ENCODE results near the gene MRPS35.

The MRPS35 gene

DNA sequence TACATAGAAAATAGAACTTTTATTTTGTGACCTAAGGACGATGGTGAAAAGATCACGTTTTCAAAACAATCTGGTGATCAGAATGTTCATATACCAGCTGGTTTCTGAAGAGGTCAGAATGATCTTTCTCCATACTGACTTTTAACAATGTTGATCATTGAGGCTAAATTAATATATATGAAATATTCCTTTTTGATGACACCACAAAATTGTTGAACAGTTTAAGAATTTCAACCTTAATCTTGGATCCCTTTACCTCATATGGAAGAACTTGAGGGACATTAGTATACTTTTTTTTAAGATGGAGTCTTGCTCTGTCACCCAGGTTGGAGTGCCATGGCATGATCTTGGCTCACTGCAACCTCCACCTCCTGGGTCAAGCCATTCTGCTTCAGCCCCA lies 17.2 kb upstream of the MRPS35 start:
- no peaks in the 10 kb centered on the region for H3K4me1 Mint-ChIP-seq
- CTCF ChIA-PET = interaction anchor here (0.6 kb wide), 1 partner anchor 386 kb away, joined by 3 read pairs; no protein-coding TSS in a partner anchor
- no peaks in the 10 kb centered on the region for H3K9me3 Mint-ChIP-seq
- H3K4me3 Mint-ChIP-seq = no peak overlapping the region
- DNase-seq = no peak
- no peak overlapping the region for H3K27ac Mint-ChIP-seq
- peaks cover 1% of the 10 kb centered on the region for H3K36me3 Mint-ChIP-seq
- H3K27me3 Mint-ChIP-seq = no peaks in the 10 kb centered on the region

DNA sequence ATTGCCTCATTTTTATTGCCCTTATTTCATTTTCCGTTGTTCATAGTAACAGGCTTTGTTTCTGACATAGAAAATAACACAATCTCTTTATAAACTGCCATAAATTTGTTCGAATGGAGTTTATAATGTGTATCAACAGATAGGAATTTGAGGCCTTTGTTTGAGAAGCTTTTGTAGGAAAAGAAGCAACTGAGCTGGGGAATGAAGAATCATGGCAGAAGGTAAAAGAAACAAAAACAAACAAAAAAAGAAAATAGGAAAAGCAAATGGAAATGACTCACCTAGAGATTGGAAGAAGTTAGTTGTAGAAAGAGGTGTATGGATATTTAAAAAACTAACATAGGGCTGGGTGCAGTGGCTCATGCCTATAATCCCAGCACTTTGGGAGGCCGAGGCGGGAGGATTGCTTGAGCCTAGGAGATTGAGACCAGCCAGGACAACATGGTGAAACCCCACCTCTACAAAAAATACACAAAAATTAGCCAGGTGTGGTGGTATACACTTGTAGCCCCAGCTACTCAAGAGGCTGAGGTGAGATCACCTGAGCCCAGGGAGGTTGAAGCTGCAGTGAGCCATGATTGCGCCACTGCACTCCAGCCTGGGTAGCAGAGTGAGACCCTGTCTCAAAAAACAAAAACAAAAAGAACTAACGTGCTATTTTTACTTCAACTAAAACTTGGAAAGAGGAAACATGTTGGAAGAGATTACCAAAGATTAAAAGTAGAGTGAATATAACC lies 14.9 kb upstream of the MRPS35 start:
- H3K27me3 Mint-ChIP-seq = peaks cover 4% of the 10 kb centered on the region
- H3K9me3 Mint-ChIP-seq = no peaks in the 10 kb centered on the region
- no peak overlapping the region for H3K4me3 Mint-ChIP-seq
- CTCF ChIA-PET = interaction anchor here (1.1 kb wide), 1 partner anchor 699 kb away, joined by 3 read pairs; no protein-coding TSS in a partner anchor
- H3K36me3 Mint-ChIP-seq = no peaks in the 10 kb centered on the region
- H3K4me1 Mint-ChIP-seq = no peaks in the 10 kb centered on the region
- no peak for DNase-seq
- H3K27ac Mint-ChIP-seq = no peak overlapping the region

DNA sequence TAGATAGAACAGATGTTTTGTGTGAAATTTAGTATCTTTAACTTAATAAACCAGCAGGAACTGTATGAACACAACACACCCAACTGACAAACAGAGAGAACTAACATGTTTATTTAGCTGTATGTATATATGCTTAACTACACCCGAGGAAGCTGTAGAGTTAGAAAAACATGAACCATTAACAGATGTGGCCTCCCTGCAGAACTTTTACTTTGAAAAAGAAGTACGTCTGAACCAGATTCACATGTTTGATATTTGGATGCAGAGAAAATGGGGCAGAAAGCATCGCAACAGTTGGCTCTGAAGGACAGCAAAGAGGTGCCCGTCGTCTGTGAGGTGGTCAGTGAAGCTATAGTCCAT lies 14.4 kb upstream of the MRPS35 start, which contains the start of gene REP15:
TSS of gene REP15 (plus strand) at position 155 of the 360 bp plus-strand sequence. CDS start at position 271, 116 bp downstream.
- CTCF ChIA-PET = interaction anchor here (1.1 kb wide), 1 partner anchor 699 kb away, joined by 3 read pairs; no protein-coding TSS in a partner anchor
- Mint-ChIP-seq H3K9me3 (no peaks in the 10 kb centered on the region), H3K4me3 (no peak within 1 kb of the TSS), H3K27me3 (peaks cover 6% of the 10 kb centered on the region), H3K4me1 (no peaks in the 10 kb centered on the region), H3K36me3 (no peaks in the 10 kb centered on the region), H3K27ac (no peak within 1 kb of the TSS)
- DNase-seq = no peak

DNA sequence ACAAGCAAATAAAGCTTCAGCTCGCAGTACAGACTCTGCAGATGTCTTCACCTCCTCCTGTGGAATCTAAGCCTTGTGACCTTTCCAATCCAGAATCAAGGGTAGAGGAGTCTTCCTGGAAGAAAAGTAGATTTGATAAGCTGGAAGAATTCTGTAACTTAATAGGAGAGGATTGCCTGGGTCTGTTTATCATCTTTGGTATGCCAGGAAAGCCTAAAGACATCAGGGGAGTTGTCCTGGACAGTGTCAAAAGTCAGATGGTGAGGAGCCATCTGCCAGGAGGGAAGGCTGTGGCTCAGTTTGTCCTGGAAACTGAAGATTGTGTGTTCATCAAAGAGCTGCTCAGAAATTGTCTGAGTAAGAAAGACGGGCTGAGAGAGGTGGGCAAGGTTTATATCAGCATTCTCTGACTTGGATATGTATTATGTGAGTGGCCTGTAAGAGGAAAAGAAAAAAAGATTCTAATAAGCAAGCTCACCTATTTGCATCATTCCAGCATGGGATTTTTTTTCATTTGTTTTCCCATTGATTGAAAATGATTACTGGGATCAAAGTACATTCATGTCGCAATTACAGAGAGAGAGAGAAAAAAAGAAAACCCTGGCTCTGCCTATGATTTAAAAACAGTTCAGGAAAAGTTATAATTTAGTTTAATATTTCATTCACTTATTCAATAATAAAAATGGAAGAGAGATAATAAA lies 13.6 kb upstream of the MRPS35 start:
- H3K27ac Mint-ChIP-seq = no peak overlapping the region
- H3K4me1 Mint-ChIP-seq = no peaks in the 10 kb centered on the region
- no peak overlapping the region for H3K4me3 Mint-ChIP-seq
- CTCF ChIA-PET = interaction anchor here (1.1 kb wide), 1 partner anchor 700 kb away, joined by 3 read pairs; no protein-coding TSS in a partner anchor
- H3K9me3 Mint-ChIP-seq = no peaks in the 10 kb centered on the region
- peaks cover 8% of the 10 kb centered on the region for H3K27me3 Mint-ChIP-seq
- no peak for DNase-seq
- no peaks in the 10 kb centered on the region for H3K36me3 Mint-ChIP-seq

DNA sequence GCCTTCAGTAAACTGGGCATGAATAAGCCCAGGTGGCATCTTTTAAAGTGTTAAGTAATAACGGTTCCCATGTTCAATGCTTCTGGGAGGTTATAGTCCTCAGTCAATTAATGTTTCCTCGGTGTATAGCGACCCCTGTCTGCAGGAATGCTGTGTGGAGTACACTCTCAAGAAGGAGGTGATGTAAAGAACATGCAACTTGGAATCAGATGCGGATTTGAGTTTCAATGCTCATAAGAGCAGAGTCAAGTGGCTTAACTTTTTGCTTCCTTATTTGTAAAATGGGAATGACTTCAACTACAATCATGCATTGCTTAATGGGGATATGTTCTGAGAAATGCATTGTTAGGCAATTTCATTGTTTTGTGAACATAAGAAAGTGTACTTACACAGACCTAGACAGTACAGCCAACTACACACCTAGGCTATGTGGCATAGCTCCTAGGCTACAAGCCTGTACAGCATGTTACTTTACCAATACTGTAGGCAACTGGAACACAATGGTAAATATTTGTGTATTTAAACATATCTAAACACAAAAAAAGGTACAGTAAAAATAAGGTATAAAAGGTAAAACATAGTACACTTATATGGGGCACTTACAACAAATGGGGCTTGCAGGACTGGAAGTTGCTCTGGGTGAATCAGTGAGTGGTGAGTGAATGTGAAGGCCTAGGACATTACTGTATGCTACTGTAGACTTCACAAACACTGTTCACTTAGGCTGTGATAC lies 6.7 kb upstream of the MRPS35 start:
- CTCF ChIA-PET = interaction anchor here (0.7 to 1.5 kb wide), 6 partner anchors 13 to 408 kb away, joined by 3 read pairs; no protein-coding TSS in a partner anchor
- no peaks in the 10 kb centered on the region for H3K9me3 Mint-ChIP-seq
- H3K4me1 Mint-ChIP-seq = peaks cover under 1% of the 10 kb centered on the region
- H3K4me3 Mint-ChIP-seq = no peak overlapping the region
- H3K36me3 Mint-ChIP-seq = no peaks in the 10 kb centered on the region
- peak; percentile 84 for DNase-seq
- H3K27me3 Mint-ChIP-seq = peaks cover 41% of the 10 kb centered on the region
- H3K27ac Mint-ChIP-seq = no peak overlapping the region

DNA sequence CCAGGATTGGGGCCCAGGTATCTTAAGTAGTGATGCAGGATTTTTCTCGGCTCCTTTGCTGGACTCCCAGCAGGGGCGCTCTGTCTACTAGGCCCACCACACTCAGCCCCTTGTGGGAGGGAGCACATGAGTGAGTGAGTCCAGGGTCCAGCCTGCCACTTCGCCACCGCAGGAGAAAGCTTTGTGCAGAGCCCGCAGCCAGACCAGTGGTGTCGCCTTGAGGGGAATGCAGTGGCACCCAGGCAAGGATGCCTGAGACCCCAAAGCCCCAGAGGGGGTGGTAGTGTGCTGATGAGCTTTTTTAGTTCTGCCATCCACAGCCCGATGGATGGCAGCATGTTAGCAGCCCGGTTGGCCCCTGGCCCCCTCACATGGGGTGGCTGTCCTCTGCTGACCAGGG lies 5.4 kb upstream of the MRPS35 start:
- Mint-ChIP-seq H3K4me3 (no peak overlapping the region), H3K27me3 (peaks cover 37% of the 10 kb centered on the region), H3K27ac (no peak overlapping the region), H3K4me1 (peaks cover 7% of the 10 kb centered on the region), H3K9me3 (no peaks in the 10 kb centered on the region), H3K36me3 (no peaks in the 10 kb centered on the region)
- CTCF ChIA-PET = no interaction called here
- no peak for DNase-seq

DNA sequence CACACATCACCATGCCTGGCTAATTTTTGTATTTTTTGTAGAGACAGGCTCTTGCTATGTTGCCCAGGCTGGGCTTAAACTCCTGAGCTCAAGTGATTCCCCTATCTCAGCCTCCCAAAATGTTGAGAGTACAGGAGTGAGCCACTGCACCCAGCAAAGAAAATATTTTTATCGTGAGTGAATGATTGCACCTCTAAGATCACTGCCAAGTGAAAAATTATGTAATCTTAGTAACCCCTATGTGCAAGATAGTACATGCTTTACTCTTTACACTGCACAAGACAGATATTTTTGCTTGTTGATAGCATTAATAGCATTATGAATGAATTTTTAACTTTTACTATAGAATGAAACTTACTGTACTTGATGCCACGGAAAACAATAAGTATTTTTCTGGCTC lies 3.4 kb upstream of the MRPS35 start:
- CTCF ChIA-PET = interaction anchor here (0.7 kb wide), 1 partner anchor 322 kb away, joined by 3 read pairs; no protein-coding TSS in a partner anchor
- Mint-ChIP-seq H3K4me1 (peaks cover 20% of the 10 kb centered on the region), H3K9me3 (no peaks in the 10 kb centered on the region), H3K27me3 (peaks cover 33% of the 10 kb centered on the region), H3K27ac (no peak overlapping the region), H3K4me3 (no peak overlapping the region), H3K36me3 (peaks cover 3% of the 10 kb centered on the region)
- no peak for DNase-seq

DNA sequence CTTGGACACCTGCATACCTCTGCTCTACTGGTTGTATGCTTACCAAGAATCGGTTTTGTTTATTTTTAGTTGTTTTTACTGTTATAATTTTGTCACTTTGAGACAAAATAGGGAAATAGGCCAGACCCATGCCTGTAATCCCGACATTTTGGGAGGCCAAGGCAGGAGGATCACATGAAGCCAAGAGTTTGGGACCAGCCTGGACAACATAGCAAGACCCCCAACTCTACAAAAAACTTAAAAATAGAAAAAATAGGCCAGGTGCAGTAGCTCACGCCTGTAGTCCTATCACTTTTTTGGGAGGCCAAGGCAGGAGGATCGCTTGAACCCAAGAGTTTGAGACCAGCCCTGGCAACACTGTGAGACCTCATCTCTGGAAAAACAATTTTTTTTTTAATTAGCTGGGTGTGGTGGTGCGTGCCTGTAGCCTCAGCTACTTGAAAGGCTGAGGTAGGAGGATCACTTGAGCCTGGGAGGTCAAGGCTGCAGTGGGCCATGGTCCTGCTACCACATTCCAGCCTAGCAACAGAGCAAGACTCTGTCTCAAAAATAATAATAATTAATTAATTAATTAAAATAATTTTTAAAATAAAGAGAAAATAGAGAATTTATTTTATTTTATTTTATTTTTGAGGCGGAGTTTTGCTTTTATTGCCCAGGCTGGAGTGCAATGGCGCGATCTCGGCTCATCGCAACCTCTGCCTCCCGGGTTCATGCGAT lies 1.3 kb upstream of the MRPS35 start:
- peak overlapping the region; percentile 95 for H3K4me3 Mint-ChIP-seq
- H3K27me3 Mint-ChIP-seq = peaks cover 28% of the 10 kb centered on the region
- H3K9me3 Mint-ChIP-seq = no peaks in the 10 kb centered on the region
- peaks cover 6% of the 10 kb centered on the region for H3K36me3 Mint-ChIP-seq
- DNase-seq = no peak
- peaks cover 27% of the 10 kb centered on the region for H3K4me1 Mint-ChIP-seq
- no peak overlapping the region for H3K27ac Mint-ChIP-seq
- CTCF ChIA-PET = interaction anchor here (0.8 to 1.2 kb wide), 2 partner anchors 112 to 325 kb away, joined by 3 to 4 read pairs; no protein-coding TSS in a partner anchor

DNA sequence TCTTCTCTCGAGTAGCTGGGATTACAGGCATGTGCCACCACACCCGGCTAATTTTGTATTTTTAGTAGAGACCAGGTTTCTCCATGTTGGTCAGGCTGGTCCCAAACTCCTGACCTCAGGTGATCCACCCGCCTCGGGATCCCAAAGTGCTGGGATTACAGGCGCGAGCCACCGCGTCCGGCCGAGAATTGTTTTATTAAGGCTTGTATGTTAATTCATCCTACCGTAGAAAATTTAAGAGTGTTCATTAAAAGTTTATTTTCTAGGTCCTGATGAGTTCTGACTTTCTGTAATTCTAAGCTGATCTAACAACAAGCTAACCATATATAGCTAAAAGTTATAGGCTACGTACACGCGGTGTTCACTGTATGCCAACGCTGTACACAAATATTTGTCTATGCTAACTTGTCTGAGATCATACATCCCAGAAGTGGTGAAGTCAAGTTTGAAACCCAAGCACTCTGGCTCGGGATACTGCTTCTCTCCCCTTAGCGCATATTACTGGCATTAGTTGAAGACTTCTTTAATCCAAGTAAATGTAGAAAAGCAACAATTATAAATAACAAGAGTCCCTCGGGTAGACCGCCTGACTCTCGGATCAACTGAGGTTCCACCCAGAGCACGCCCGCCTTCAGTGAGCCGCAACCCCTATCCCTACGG lies 570 bp upstream of the MRPS35 start:
- Mint-ChIP-seq H3K4me1 (peaks cover 30% of the 10 kb centered on the region), H3K27ac (peak overlapping the region; percentile 95), H3K9me3 (no peaks in the 10 kb centered on the region), H3K36me3 (peaks cover 10% of the 10 kb centered on the region), H3K27me3 (peaks cover 28% of the 10 kb centered on the region), H3K4me3 (peak overlapping the region; percentile 95)
- DNase-seq = no peak
- CTCF ChIA-PET = interaction anchor here (1.2 kb wide), 1 partner anchor 326 kb away, joined by 4 read pairs; no protein-coding TSS in a partner anchor

DNA sequence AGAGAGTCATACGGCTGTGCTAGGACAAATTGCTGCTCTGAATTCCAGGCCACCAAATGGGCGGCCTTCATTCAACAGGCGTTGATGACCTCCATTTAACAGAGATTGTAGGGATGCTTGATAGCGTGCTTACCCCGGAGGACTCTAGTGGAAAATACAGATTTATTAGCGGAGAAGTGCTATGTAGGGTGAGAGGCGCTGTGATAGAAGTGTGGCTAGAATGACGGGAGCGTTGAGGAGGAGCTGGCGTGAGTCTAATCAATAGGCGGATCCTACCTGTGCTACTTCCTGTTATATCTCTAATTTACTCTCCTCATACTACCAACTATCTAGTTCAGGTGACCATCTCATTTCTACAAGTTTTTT lies 668 bp downstream of the MRPS35 start:
- no peaks in the 10 kb centered on the region for H3K9me3 Mint-ChIP-seq
- CTCF ChIA-PET = no interaction called here

DNA sequence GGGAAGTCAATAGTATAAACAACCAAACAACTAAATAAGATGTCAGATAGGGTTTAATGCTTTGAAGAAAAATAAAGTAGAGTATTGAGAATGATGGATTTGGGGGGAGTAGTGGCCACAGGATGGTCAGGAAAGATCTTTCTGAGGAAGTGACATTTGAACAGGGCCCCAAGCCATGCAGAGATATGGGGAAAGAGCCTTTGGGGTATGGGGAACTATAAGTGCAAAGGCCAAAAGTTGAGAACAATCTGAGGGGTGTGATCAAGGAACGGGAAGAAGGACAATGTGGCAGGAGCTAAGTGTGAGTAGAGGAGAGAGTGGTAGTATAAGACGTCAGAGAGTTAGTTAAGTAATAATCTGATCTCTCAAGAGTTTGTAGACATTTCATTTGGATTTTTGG lies 1.3 kb downstream of the MRPS35 start:
- peaks cover 13% of the 10 kb centered on the region for H3K36me3 Mint-ChIP-seq
- CTCF ChIA-PET = no interaction called here
- H3K4me3 Mint-ChIP-seq = peak overlapping the region; percentile 62
- H3K9me3 Mint-ChIP-seq = no peaks in the 10 kb centered on the region
- peaks cover 18% of the 10 kb centered on the region for H3K27me3 Mint-ChIP-seq
- H3K27ac Mint-ChIP-seq = peak overlapping the region; percentile 35
- peaks cover 30% of the 10 kb centered on the region for H3K4me1 Mint-ChIP-seq
- DNase-seq = no peak

More for the DNA sequence above, 668 bp downstream of the MRPS35 start:
- Mint-ChIP-seq H3K36me3 (peaks cover 12% of the 10 kb centered on the region), H3K27ac (peak overlapping the region; percentile 95), H3K27me3 (peaks cover 18% of the 10 kb centered on the region), H3K4me1 (peaks cover 30% of the 10 kb centered on the region), H3K4me3 (peak overlapping the region; percentile 95)
- DNase-seq = peak; percentile 42

DNA sequence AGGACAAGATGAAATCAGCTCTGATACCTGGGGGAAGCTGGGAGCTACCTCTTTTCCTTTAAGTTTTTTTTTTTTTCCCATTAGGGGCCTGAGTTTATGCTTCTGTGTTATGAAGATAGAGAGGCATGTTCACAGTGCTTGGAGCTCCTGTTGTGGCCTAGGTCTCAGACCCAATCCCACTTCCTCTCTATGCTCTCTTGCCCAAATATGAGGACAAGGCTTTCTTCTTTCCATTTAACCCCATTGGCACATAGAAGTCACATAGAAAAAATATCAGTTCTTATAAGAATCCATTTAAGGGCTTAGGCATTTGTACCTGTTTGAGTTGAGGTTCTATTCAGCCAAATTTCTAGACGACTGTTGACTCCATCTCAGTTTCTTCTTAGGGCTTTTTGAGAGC lies 12.6 kb downstream of the MRPS35 start:
- no peaks in the 10 kb centered on the region for H3K4me1 Mint-ChIP-seq
- no peak overlapping the region for H3K4me3 Mint-ChIP-seq
- H3K27ac Mint-ChIP-seq = no peak overlapping the region
- H3K9me3 Mint-ChIP-seq = no peaks in the 10 kb centered on the region
- CTCF ChIA-PET = interaction anchor here (1.4 kb wide), 2 partner anchors 9 to 10 kb away, joined by 5 read pairs; no protein-coding TSS in a partner anchor
- H3K36me3 Mint-ChIP-seq = peaks cover 28% of the 10 kb centered on the region
- H3K27me3 Mint-ChIP-seq = no peaks in the 10 kb centered on the region
- DNase-seq = no peak

DNA sequence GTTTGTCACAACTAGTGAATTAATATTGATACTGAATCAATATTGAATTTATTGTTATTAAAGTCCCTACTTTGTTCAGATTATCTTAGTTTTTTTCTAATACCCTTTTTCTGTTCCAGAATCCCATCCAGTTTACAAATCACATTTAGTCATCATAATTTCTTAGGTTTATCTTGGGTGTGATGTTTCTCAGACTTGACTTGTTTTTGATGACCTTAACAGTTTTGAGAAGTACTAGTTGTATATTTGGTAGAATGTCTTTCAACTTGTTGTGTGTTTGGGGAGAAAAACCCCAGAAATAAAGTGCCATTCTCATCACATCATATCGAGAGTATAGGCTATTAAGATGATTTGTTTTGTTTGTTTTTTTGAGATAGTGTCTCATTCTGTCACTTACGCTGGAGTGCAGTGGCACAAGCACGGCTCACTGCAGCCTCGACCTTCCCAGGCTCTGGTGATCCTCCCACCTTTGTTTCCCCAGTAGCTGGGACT lies 19.5 kb downstream of the MRPS35 start:
- CTCF ChIA-PET = no interaction called here
- Mint-ChIP-seq H3K9me3 (no peaks in the 10 kb centered on the region), H3K4me1 (no peaks in the 10 kb centered on the region), H3K36me3 (peaks cover 30% of the 10 kb centered on the region), H3K27me3 (no peaks in the 10 kb centered on the region), H3K27ac (no peak overlapping the region), H3K4me3 (no peak overlapping the region)
- DNase-seq = no peak
